Fibroblast of skin of right biceps (primary cell): ENCODE data around the gene ZNF142.

Experiments used
- DNase-seq: peaks from one replicate; pipeline ENCODE4 v3.0.0-alpha.2; 2013

The ZNF142 gene

DNA sequence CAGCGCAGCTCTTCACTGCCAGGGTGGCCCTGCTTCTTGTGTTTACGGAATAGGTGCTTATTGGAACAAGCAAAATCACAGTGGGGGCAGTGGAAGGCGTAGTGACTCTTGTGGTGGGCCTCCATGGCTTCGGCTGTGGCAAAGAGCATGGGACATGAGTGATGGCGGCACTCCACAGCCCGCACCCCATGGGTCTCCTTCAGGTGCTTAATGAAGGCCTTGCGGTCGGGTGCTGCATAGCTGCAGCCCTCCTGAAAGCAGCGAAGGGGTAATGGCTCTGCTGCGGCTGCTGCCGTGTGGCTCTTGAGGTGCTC, 10.7 kb downstream of the ZNF142 start:
- no peak for DNase-seq

DNA sequence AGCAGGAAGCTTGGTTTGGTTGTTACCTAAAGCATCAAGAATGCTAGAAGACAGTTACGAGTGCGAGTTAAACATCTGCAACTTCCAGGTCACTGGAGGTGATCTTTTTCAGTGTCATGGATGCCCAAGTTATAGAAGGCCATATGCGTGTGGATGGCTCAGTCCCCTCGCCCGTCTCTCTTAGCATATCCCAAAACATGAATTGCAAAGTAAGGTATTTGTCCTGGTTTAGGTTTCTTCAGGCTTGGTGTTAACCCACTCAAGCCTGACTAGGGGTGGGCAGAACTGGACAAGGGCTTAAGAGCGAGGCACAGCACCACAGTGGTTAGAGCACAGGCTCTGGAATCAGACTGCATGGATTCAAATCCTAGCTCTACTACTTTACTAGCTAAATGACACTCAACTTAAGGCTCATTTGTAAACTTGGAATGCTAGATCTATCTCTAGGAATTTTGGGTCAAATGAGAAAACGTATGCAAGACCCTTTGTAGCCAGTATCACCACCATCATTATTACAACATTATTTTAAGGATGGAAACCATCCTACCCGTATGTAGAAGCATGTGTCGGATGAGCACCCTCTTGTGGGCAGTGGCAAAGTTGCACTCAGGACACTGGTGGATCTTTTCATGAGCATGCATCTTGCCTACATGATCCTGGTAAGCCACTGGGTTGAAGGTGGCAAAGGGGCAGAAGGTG, 11.2 kb downstream of the ZNF142 start:
- DNase-seq, result peak; percentile 51

DNA sequence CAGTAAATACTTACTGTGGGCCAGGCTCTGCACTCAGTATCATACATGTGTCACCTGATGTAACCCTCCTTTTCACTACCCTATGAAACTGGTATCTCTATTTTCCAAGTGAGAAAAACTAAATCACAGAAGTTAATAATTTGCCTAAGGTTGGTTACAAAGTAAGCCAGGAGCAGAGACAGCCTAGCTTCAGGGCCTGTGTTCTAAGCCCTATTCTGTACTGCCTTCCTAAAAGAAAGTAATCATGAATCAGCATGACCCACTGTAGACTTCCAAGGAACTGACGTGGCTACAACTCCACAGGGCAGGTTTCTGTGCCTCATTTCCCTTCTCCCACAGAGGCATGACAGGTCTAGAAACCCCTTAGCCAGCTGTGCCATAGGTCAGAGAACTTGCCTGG, 14.3 kb downstream of the ZNF142 start:
- peak; percentile 12 for DNase-seq

DNA sequence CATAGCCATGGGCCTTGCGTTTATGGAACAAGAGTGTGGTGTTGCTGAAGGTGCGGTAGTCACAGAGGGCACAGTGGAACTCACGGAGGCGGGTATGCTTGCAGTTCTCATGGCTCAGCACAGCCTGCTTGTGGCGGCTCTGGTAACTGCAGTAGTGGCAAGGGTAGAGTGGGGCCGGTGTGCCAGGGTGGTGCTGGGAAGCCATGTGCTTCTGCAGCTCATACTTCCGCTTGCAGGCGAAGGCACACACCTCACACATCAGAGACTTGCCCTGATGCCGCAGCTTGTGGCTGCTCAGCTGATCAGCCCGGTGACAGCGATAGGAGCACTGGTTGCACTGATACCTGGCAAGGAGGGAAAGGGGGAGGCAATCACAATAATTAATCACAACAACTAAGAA, 14.7 kb downstream of the ZNF142 start:
- no peak for DNase-seq

DNA sequence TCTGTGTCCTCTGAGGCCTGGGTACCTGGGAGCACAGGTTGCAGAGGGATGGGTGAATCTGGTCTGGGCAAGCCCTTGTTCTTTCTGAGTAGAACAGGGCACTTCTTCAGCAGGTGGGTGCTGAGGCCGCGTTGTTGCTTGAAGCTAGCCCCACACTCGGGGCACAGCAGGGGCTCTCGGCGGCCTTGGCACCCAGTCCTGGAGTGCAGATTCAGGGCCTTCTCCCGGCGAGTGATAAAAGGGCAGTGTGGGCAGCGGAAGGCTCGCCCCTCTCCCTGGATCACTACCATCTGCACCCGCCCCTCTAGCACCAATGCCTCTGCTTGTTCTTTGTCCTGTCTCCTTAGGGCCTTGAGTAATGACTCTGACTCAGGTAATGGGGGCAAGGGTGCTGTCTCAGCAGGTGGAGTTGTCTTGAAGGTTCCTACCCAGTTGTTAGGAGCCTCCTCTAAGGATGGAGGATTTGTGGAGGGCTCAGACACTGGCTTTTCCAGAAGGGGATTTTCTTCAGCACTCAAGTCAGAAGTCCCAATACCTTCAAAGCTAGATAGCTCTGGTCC, 15.6 kb downstream of the ZNF142 start:
- no peak for DNase-seq

DNA sequence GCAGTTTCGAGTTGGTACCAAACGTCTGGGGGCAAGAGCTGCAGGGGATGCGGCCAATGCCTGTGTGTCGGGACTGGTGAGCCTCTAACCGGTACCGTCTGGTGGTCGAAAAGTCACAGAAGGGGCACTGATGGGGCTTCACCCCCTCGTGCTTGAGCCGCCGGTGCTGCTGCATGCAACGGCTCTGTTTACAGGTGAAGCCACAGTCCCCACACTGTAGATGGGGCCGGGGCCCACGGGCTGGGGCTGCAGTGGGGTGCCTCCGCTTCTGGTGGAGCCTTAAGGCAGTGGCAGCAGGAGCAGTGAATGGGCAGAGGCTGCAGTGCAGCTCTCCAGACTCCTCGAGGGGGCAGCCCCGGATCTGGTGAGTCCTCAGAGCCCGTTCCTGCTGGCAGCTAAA, 16.6 kb downstream of the ZNF142 start:
- DNase-seq, result no peak

DNA sequence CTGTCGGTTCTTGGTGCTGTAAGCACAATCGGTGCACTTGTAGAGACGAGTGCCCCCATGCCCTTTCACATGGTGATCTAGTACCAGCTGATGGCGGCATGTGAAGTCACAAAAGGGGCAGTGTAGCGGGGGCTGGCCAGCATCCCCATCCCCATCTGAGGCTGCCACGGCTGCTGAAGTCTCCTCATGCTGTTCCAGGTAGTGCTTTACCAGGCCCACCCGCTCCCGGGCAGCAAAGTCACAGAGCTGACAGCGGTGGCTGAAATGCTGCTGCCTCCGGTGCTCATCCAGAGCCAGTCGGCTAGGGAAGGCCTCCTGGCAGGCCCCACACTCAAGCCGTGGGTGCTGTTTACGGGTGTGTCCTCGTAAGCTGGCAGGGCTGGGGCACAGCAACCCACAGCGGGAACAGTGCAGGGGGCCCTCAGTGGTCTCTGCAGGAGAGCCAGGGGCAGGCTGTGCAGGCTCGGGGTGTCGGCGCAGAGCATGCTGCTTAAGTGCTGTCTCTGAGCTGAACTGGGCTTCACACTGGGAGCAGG, 17.2 kb downstream of the ZNF142 start:
- no peak for DNase-seq

DNA sequence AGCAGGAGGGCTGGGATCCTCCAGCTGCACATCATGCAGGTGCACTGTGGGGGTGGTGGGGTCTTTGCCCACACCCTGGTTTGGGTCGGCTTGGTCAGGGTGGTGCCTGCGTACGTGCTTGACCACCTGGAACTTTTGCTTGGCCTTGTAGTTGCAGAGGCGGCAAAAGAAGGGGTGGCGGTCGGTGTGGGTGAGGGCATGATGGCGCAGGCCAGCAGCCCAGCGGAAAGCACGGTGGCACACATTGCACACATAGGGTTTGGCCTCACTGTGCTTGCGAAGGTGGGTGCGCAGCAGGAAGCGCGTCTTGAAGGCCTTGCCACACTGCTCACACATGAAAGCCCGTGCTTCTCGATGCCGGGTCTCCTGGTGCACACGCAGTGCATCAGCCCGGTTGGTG, 21.1 kb downstream of the ZNF142 start:
- DNase-seq, result no peak

DNA sequence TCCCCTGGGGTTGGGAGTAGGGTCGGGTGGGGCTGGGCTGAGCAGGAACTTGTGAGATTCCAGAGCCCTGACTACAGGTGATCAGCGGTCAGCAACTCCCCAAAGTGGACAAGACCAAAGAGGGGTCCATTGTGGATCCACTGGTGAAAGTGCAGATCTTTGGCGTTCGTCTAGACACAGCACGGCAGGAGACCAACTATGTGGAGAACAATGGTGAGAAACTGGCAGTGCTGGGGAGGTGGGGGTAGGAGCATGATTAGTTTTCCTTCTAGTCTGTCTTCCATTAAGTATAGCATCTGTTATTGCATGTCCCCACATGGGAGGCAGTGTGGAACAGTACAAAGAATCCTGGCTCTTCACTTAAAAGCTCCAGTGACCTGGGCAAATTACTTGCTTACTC, 23.7 kb downstream of the ZNF142 start:
- DNase-seq, result no peak

DNA sequence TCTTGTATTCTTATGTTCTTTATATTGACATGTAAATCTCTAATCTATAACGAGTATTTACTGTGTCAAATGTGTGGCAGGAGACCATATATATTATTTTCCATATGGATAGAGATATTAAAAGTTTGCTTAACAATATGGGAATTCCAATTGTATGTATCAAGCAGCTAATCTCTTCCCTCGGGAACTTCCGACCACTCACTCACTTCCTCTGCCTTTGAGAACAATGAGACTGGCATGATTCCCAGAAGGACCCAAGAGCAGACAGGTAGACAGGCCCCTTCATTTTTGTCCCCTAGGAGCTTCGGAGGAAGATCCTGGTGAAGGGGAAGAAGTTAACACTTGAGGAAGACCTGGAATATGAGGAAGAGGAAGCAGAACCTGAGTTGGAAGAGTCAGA, 27.6 kb downstream of the ZNF142 start:
- DNase-seq, result peak; percentile 65

DNA sequence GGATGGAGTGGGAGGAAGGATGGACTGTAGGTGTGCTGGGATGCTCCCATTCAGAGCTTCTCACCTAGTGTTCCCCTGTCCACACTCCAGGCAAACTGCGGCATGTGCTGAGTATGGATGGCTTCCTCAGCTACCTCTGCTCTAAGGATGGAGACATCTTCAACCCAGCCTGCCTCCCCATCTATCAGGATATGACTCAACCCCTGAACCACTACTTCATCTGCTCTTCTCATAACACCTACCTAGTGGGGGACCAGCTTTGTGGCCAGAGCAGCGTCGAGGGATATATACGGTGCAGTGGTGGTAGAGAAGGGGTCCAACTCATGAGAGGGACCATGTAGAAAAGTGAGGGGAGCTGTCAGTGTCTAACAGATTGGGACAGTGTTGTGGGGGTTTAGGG, 31.5 kb downstream of the ZNF142 start:
- DNase-seq, result no peak

DNA sequence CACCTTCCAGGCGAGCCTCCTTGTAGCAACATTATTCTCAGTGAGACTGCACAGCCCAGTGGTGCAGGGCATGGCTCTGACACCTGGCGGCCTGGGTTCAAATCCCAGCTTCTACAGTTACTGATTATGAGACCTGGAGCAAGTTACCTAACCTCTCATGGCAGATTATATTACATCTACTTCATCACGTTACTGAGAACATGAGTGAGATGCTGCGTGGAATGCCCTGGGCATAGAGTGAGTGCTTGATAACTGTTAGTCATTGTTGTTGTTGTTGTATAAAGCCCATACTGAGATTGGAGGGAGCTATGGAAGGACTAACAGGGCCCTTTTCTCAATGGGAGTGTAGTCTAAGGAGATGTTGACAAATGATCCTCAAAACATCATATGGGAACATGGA, 33.1 kb downstream of the ZNF142 start:
- no peak for DNase-seq

DNA sequence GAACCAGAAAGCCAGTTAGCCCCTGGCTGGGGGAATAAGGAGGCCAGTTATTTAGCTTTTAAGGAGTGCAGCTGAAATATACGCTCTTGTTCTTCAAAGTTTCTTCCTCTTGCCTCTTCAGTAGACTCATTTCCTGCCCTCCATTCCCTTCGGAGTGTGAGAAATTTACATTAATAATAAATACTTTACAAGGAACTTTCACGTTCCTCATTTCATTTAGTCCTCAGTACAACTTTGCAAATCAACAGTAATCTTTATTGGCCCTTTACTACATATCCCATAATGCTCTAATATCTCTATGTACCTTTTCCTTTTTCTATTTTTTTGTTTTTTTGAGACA, 36.1 kb downstream of the ZNF142 start:
- no peak for DNase-seq

DNA sequence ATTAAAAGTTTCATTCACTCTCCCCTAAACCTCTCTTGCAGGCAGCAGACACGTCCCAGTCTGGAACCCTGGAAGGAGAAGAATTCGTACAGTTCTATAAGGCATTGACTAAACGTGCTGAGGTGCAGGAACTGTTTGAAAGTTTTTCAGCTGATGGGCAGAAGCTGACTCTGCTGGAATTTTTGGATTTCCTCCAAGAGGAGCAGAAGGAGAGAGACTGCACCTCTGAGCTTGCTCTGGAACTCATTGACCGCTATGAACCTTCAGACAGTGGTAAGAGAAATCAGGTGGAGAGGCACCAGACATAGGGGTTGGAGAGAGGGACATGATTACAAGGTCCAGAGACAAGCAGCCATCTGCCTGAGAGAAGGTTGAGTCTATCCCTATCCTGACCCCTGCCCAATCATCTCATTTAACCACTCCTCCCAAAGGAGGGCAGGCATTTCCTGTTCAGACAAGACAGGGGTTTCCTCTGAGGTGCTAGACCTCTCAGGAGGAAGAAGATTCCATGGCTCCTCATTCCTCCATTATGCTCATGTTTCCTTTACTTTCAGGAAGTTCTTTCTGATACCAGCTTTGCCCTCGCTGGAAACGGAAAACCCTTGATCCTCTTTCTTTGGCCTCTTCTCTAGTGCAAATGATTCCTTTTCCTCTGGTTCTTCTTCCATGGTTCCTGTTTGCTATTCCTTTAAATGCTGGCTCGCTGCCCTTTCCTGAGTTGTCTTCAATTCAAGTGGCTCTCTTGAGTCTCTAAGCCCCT, 36.6 kb downstream of the ZNF142 start:
- peak; percentile 36 for DNase-seq

DNA sequence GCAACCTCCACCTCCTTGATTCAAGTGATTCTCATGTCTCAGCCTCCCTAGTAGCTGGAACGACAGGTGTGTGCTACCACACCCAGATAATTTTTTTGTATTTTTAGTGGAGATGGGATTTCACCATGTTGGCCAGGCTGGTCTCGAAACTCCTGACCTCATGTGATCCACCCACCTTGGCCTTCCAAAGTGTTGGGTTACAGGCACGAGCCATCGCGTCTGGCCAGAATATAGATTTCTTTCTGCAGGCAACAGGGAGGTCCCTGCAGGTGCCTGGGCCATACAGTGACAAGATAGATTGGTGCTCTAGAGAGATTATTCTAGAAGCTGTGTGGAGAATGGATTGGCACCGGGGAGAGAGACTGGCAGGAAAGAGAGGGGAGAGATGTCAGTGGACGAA, 38.4 kb downstream of the ZNF142 start:
- no peak for DNase-seq

DNA sequence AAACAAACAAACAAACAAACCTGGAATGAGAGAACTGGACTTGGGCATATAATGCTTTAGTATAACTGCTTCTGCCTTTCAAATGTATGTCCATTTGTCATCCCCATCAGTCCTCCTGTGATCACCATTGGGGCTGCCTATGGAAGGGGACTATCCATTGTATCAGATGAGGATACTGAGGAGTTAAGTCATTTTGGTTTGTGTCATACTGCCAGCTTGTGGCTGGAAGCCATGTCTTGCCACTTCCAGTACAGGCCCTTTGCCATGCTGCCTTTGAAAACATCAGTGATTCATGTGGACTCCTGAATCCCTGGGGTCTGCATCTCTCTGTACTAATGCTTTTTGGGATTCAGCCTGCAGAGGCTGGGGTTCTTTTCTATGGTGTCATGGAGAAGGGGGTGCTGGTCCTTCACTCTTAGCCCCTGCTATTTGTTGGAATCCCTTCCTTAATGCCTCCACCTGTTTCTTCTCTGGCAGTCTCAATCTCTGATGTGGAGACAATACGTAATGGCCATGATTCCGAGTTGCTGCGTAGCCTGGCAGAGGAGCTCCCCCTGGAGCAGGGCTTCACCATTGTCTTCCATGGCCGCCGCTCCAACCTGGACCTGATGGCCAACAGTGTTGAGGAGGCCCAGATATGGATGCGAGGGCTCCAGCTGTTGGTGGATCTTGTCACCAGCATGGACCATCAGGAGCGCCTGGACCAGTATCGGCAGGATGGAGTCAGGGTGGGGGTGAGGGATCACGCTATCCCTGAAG, 41.1 kb downstream of the ZNF142 start:
- DNase-seq, result no peak

DNA sequence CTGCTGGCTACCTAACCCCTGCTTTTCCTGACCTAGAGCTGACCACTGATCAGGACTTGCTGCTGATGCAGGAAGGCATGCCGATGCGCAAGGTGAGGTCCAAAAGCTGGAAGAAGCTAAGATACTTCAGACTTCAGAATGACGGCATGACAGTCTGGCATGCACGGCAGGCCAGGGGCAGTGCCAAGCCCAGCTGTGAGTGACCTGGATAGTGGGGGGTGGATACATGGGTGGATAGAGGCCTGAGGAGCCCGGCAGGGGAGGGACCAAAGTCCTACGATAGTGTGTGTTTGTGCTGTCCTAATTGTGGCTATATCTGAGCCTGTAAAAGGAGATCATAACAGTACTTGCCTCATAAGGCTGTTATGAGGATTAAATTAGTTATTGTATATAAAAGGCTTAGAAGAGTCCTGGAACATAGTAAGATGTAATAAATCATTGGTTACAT, 43.5 kb downstream of the ZNF142 start:
- DNase-seq, result no peak

DNA sequence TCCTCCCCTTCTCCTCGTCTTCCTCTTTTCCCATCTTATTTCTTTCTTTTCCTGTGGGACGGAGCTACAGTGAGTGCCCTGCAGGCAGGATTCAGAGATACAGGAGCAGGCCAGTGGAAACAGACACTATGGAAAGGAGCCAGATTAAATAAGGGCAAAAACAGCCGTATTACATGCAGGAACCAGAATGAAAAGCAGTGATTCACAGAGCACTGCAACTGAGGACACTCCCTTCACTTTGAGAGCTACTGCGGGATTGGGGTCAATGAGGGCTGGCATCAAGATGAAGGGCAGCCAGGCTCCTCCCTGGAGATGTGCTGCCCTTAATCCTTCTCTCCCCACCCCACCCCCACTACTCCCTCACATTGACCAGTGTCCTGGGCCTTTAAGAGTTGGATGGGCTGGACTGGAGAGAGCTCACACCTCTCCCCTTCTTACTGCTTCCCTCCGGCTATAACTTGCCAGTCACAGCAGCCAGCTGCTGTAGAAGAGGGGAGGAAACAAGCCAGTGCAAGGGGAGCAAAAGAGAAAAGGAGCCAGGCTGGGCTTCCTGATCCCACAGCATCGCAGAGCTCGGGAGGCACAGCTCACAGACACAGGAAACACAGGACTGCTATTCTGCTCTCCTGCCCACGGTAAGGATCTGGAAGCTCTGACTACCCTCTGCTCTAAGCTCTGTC, 51.8 kb downstream of the ZNF142 start, which contains the start of gene PLCD4:
PLCD4 (plus strand) TSS at position 464 of the 680 bp plus-strand sequence. CDS start 7,841 bp downstream, outside the sequence.
- peak; percentile 58 for DNase-seq

DNA sequence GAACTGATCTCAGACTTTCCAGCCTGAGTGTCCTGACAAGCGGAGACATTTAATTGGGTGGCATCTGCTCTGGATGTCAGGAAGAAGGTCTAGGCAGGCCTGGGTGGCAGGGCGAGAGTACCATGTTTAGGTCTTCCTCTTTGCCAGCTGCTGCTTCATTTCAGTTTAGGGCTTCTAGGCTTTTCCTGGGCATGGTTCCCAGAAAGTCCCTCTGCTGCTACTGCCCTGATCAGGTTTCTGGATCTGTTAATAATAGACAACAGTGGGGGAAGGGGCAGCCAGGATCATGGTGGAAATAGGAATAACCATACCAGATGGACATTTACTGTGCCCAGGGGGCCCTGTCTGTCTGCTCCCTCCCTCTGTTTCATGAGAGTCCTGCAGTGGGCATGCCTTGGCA, 54.0 kb downstream of the ZNF142 start:
- peak; percentile 49 for DNase-seq
